Stimulated activated CD4-positive, alpha-beta T cell treated with anti-CD3 and anti-CD28 coated beads, Interleukin-4, amount 100 ng/mL, for 4 hours (primary cell): ENCODE measurements around the gene UQCRH.

Source experiments
- DNase-seq, 2 experiments: peaks; one replicate each; pipeline ENCODE4 v3.0.0-alpha.2; 2020

Gene UQCRH

DNA sequence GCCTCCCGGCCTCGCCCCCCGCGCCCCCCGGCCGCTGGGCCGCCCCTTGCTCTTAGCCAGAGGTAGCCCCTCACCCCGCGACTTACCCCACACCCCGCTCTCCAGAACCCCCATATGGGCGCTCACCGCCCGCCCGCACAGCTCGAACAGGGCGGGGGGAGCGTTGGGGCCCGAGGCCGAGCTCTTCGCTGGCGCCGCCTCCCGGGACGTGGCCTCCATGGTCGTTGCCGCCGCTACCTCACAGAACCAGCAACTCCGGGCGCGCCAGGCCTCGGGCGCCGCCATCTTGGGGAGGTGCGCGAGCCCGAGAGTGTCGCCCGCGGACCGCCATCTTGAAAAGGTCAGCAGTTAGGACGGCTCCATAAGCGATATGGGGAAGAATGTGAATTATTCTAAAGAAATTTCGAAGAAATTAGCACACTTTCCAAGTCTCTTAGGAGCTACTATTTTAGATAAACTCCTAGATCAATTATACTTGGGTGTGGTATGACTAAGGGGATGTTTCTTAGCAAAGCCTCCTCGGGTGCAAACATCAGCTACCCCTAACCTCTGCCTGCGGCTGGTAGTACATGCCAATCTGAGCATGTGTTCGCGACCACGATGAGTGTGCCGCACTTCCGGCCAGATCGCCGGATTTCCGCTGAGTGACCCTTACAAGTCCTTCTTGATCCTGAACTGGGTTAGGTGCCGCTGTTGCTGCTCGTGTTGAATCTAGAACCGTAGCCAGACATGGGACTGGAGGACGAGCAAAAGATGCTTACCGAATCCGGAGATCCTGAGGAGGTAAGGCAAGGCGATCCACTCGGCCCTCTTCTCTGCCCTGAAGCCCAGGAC lies at the start of gene UQCRH, which contains the start of gene LRRC41:
UQCRH (plus strand) TSS at position 661 of the 834 bp plus-strand sequence; CDS start at position 730, 69 bp downstream.
LRRC41 (minus strand) TSS at position 579 of the 834 bp plus-strand sequence; CDS start at position 285, 294 bp downstream.
- DNase-seq = peak; percentile 88 to 91

DNA sequence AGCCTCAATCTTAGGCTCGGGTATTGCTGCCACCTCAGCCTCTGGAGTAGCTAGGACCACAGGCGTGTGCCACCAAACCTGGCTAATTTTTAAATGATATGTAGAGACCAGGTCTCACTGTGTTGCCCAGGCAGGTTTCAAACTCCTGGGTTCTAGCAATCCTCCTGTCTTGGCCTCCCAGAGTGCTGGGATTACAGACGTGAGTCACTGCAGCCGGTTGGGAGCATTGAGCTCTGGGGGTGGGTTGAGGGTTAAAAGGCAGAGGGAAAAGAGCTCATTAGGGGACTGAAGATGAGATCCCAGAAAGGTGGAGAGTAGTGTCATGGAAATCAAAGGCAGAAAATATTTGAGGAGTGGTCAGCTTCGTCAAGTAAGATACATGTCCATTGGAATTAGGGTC lies 48.8 kb upstream of the UQCRH start:
- no peak for DNase-seq

DNA sequence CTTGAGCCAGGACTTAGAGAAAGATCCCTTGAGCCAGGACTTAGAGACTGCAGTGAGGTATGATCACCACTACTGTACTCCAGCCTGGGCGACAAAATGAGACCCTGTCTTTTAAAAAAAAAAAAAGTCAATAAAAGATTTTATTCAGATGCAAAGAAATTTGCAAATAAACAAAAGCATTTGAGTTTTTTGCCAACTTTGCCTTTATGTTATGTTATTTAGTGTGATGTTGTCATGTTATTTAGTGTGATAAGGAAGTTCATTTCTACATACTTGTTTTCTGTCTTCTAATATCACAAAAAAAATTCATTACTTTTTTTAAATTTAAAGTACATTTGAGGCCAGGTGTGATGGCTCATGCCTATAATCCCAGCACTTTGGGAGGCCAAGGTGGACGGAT lies 47.0 kb upstream of the UQCRH start:
- DNase-seq = no peak

DNA sequence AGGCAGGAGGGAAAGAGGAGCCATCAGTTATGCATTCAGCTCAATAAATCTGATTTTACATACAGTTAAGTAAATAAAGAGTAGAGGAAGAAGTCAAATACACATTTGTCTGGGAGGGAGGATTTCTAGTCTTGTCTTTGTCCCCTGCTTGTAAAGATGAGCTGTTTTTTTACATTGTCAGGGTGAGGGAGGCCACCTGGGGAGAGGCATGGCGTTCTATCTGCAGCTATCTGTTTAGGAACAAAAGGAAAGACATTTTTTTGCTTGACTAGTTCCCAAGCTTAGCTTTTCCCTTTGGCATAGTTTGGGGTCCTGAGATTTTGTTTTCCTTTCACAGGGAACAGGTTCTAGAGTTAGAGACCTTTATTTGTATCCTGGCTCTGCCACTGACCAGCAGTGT lies 41.0 kb upstream of the UQCRH start:
- DNase-seq = no peak

DNA sequence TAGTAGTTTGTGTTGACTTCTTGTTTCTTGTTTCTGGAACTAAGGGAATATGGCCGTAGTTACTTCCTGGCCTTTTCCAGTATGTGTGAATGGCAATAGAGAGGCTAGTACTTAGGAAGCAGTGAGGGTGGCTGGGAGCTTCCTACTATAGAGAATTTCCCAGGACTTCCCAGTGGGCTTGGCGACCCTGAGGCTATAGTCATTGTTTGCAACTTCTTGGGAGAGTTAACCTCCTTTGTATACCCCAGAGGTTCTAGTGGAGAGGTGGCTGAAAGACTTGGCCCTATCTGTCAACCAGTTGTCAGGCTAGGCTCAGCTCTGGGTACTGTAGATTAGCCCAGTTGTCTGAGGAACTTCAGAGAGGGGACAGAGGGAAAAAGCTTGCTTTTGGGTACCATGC lies 40.4 kb upstream of the UQCRH start:
- no peak for DNase-seq

DNA sequence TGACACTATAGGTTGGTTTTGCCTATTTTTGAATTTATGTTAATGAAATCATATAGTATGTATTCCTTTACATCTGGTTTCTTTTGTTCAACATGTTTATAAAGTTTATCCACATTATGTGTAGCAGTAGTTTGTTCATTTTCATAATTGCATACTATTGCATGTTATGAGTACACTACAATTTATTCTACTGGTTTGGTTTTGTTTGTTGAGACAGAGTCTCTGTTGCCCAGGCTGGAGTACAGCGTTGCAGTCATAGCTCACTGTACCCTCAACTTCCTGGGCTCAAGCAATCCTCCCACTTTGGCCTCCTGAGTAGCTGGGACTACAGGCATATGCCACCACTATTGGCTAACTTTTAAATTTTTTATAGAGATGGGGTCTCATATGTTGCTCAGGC lies 34.9 kb upstream of the UQCRH start:
- DNase-seq = no peak

DNA sequence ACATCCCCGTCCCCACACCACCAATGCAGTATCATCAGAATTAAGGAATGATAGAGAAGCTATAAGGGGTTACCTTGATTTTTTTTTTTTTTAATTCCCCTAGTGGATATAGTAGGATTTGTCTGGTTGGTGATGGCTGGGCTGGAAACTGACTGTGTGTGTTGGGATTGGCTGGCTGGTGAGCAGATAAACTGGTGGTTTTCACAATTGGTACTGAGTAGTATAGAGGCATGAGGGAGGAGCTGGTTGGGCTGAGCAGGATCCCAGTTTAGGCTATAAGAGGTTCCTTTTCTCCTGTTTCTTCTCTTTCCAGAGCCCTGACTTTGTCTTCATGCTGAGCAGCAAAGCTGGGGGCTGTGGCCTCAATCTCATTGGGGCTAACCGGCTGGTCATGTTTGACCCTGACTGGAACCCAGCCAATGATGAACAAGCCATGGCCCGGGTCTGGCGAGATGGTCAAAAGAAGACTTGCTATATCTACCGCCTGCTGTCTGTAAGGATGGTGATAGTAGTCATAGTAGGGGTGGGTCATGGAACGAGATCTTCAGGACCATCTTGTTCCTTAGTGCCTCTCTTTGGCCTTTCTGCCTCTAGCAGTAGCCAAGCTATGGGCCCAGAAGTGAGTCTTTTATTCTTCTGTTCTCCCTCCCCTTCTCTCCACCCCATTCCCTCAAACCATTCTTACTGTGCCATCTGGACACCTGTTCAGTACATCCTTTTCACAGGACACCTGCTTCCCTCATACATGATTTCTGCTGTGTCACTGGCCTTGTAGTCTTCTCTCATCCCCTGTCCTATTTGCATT lies 29.1 kb upstream of the UQCRH start:
- DNase-seq = no peak

DNA sequence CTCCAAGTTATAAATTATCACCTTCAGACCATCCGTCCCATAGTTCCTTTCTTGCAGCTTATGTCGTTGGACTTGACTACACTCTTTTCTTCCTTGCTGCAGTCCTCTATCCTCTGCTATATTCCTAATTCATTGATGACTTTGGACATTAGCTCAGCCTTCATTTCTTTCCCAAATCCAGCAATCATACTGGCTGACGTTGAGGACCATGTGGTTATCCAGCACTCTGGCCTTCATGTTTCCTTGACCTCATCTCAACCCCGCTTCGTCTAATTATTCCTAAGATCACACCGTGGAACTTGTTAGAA lies 28.5 kb upstream of the UQCRH start:
- DNase-seq = no peak

DNA sequence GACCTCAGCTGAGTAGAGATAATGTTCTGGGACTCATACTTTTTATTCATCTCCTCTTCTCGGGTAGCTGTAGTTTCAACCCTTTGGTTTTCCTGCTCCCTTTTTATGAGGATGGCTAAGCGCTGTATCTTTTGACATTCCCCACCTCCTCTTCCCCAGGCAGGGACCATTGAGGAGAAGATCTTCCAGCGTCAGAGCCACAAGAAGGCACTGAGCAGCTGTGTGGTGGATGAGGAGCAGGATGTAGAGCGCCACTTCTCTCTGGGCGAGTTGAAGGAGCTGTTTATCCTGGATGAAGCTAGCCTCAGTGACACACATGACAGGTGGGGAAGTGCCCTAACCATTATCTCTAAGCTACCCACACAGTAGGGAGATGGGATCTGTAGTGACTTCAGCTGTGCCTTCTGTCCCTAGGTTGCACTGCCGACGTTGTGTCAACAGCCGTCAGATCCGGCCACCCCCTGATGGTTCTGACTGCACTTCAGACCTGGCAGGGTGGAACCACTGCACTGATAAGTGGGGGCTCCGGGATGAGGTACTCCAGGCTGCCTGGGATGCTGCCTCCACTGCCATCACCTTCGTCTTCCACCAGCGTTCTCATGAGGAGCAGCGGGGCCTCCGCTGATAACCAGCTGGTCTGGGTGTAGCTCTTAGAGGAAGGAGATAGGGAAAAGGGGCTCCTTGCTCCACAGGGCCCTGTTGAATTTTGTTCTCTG lies 25.7 kb upstream of the UQCRH start:
- no peak for DNase-seq

DNA sequence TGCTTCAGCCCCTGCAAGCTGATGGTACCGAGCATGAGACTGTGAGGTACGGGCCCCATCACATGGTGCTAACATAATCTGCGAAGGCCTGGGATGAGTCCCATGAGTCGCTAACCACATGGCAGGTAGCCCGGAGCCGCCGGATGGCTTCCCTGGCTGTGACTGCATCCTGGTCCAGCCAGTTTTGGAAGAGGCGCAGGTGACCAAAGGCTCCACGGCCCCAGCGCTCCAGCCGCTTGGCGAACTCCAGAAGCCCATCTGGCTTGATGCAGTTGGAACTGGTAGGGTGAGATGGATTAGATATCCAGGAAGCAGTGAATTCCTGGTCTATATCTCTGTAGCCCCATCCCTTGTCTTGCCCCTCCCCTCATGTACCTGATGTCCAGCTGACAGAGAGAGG lies 24.7 kb upstream of the UQCRH start:
- no peak for DNase-seq

DNA sequence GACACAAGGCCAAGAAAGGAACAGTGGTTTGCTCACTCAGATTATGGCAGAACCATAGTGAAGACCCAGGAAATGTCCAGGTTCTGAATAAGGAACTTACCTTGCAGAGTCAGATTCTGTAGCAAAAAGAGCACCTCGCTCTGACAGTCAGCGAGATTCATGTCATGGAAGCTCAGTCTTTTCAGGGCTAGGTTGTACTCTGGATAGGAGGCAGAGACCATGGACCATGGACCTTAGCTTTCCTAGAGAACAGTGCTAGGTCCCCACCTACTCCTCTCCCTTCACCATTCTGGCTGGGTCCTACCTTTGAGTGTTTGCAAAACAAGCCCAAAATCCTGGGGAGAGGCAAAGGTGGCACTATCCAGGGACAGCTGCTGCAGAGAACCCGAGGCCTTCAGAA lies 23.4 kb upstream of the UQCRH start:
- DNase-seq = no peak

DNA sequence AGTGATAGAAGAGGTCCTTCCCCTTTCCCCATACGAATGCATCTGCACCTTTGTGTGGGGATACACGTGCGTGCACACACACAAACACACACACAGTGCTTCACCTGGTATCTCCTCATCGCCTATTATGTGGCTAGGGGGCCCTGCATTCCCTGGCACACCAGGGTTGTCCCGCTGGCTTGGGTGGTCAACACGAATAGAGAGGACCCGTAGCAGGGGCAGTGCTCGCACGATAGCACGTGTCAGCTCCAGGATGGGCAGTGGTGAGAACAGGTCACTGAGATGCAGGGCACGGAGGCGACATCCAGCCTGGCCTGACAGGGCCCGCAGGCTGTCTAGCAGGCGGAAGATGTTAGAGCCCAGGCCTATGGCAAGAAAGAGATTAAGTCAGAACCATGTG lies 22.5 kb upstream of the UQCRH start:
- DNase-seq = no peak

DNA sequence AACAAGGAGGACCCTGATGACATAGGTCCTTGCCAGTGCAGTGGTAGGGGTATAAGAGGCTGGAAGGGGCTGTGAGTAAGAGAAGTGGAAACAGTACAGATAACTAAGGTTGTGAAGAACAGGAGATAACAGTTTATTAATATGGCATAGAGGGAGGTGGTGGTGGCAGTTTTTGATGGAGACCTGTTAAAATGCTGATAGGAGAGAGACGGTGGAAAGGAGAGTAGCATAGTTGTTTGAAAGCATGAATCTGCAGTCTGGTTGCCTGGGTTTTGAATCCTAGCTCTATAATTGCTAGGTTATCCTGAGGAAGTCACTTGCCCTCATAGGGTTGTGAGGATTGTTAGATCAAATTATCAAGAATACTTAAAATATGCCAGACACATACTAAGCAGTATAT lies 19.4 kb upstream of the UQCRH start:
- DNase-seq = no peak

DNA sequence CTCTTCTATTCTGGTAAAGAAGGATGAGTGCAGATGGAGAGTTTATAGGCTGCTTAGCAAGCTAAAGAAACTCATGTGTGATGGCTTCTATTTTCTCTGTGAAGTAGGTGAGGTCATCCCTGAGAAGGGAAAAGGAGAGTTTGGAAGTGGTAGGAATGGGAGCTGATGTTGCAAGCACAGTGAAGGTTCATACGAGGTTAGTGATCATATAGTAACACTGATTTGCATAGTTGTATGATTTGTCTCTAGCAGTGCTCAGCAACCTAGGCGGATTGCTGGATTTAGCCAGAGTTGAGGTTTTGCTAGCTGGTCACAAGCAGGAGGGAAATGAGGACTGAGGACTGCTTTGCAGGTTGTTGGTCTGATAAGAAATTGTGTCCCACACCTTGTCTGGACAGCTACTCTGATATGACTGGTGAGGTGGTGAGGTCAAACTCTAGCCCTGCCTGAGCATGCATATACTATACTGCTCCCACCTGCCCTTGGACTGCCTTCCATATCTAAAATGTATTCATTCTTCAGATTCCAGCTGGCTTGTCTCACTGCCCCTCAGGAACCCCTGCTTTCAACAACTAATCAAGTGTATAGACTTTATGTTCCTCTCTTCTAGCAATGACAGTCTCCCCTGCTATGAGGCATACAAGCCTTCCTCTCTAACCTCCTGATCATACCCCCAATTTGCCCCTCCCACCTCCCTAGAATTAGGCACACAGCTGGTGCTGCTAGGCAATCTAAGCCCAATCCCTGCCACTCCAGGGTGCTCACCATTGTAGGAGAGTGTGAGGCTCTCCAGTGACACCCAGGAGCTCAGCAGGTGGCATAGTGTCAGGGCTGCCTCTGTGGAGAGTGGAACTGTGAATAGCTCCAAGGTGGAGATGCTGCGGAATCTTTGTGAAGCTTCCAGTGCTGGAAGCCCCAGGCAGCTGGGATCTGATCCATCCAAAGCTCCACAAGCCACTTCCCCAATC lies 18.6 kb upstream of the UQCRH start:
- no peak for DNase-seq

DNA sequence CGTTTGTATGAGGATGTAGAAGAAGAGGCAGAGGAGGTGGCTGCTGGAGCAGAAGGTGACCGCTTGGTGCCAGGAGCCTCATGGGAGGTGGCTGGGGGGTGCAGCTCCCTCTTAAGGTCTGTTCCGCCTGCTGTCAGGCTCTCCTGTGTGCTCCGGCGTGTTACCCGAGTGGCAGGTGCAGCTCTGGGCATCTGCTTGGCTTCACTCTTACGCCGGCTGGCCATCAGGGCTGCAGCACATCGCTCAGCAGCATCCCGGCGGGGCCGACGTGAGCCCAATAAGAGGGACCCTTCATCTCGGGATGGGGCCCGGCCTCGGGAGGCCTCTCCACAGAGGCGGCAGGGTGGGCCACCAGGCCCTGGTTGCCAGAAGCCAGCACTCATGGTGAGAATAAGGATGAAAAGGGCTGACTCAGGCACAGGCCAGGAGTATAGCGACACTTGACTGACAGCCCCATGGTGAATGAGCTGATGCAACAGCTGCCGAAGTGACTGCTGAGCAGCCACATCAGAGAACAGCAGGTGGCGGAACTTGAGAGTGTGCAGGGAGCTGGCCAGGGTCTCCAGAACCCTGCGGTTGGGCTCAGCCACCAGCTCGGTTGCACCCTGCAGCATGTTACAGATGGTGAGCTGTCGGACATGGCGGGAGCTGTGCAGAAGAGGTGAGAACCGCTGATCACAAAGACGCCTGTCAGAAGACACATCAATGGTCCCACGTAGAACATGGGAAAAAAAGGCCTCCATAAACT lies 17.6 kb upstream of the UQCRH start:
- peak in 1 of 2 experiments; percentile 19 for DNase-seq

DNA sequence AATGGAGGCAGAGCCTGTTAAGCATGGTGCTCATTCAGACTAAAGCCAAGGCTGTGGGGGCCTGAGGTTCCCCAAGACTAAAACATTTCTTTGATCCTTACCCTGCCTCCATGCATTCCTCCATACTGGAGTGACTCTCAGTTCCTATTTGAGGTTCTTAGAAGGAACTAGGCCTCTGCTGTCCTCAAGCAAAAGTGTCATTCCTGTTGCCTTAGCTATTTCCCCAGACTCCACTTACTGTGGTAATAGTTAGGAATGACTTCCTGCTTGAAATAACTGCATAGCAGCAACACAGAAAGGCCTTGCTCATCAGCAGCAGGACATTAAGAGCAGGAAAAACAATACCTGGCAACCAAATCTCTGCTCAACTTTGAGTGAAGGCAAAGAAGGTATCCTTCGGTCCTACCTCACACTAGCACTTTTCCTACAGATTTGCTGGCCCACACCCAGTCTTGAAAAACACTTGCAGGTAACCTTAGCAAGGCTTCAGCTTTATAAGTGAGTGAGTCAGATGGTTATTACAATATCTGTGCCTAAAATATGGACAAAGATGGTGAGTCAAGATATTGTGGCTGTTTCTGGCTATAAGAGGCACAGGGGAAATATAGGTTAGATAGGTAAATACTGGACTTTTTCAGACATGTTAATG lies 14.9 kb upstream of the UQCRH start:
- no peak for DNase-seq

DNA sequence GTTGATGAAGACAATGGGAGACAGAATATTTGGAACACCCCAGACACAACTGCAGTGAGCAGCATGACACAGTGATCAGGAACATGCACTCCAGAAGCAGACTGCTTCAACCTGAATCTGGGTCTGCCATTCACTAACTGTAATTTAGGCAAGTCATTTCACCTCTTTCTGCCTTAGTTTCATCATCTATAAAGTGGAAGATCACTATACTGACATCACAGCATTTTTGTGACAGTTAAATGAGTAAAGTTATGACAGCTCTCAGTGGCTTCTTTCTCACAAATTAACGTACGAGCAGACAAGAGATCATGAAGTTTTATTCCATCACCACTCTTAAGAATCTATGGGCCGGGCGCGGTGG lies 14.4 kb upstream of the UQCRH start:
- DNase-seq = no peak

DNA sequence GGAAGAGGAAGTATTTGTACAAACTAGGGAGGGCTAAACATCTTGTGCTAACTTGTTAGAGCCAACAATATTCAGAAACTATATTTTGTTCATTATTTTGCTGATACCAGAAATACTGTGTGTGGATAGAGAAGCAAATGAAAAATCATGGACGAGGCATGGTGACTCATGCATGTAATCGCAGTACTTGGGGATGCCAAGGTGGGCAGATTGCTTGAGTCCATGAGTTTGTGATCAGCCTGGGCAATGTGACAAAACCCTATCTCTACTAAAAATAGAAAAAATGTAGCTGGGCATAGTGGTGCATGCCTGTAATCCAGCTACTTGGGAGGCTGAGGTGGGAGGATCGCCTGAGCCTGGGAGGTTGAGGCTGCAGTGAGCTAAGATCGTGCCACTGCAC lies 13.5 kb upstream of the UQCRH start:
- no peak for DNase-seq

DNA sequence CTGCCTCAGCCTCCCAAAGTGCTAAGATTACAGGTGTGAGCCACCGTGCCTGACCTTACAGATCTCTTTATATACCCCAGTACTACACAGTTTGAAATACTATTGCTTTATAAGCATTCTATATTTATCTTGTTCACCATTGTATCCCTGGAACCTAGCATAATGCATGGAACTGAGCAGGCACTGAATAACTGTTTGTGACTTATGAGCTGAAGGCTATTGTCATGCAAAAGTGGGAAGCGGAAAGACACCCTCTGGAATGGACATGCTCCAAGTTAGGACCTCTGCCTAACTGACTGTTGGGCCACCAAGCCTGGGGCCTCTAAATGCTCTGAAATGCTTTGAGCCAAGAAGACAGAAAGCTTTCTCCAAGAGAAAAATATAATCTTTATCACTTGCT lies 8.2 kb upstream of the UQCRH start:
- no peak for DNase-seq

DNA sequence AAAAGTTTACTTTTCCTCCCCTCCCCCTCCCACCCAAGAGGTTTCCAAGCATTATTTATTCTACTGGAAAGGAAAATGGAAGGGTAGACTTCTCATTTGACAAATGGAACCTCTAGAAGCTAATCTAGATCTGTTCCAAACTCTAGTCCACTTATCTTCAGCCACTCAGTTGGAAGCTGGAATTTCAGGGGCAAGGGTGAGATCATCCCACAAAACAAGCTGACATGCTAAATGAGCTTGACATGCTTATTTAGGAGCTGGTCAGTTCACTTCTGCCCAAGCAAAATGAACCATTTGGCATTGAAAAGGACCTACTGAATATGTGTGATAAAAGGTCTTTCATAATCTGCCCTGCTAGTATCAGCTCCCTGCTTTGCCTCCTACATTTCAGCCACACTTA lies 5.1 kb upstream of the UQCRH start:
- DNase-seq = no peak
